Suprapubic skin (tissue), 4 donors: Measurements from ENCODE around the gene SKIC8. TPM values are rescaled to one million over a fixed set of nuclear protein-coding genes. Genes with fewer than 3 reads are reported as not detected.

Experiments
- DNase-seq, 2 donors: peaks; one replicate each; pipeline ENCODE4 v3.0.0-alpha.2; 2019; ENCODE audit warnings: low spot score in 2 of 2
- H3K27ac ChIP-seq: fragments of 200-600 bp; sonication (generic); one replicate; pipeline ENCODE4 v1.5.1; 2019
- H3K27me3 ChIP-seq: fragments of 200-600 bp; sonication (generic); one replicate; pipeline ENCODE4 v1.5.1; 2019
- H3K36me3 ChIP-seq: fragments of 200-600 bp; sonication (generic); one replicate; pipeline ENCODE4 v1.5.1; 2019
- H3K4me1 ChIP-seq: fragments of 200-600 bp; sonication (generic); one replicate; pipeline ENCODE4 v1.5.1; 2019
- H3K4me3 ChIP-seq: fragments of 200-600 bp; sonication (generic); one replicate; pipeline ENCODE4 v1.5.1; 2019; ENCODE audit warnings: mild to moderate bottlenecking
- H3K9me3 ChIP-seq: fragments of 200-600 bp; sonication (generic); one replicate; pipeline ENCODE4 v1.5.1; 2019
- EP300 ChIP-seq: sonication (generic); formaldehyde crosslinking; IDR thresholded peaks from one replicate; pipeline ENCODE4 v1.6.1; 2017; ENCODE audit warnings: antibody characterized with exemption
- POLR2A ChIP-seq, 2 donors: fragments of 450-650 bp; IDR thresholded peaks; one replicate each; pipeline ENCODE4 v1.6.1; 2017; ENCODE audit warnings: antibody characterized with exemption in 2 of 2, mild to moderate bottlenecking in 2 of 2, moderate library complexity in 2 of 2
- POLR2AphosphoS5 ChIP-seq, 3 donors: sonication (generic); formaldehyde crosslinking; IDR thresholded peaks; one replicate each; pipeline ENCODE4 v1.6.1; 2017; ENCODE audit warnings: antibody characterized with exemption in 3 of 3
- WGBS: methylation state at CpG from one replicate; pipeline ENCODE4 v1.1.5; 2018; 5-methylcytosine and 5-hydroxymethylcytosine counted together
- total RNA-seq, 4 donors: library from RNA; depleted of rRNA; stranded (reverse); fragments of >200 nt; gene quantifications; one replicate each; pipeline ENCODE4 v1.1.0, GENCODE V29; 2016
- TF ChIP-seq, protein P1 (sequence below), 2 donors: fragments of 200-600 bp in 1 of 2; fragments of 450-650 bp in 1 of 2; sonication (generic) in 1 of 2; IDR thresholded peaks; one replicate each; pipeline ENCODE4 v1.5.1; 2016 to 2019; ENCODE audit warnings: antibody characterized with exemption in 2 of 2, mild to moderate bottlenecking in 1 of 2, moderate library complexity in 1 of 2

Gene SKIC8
- total RNA-seq, 4 donors from 2014 or later = 42.9 to 69.9 (median 56.2) TPM

GRCh38 chr15:78284758-78285157 lies 14.7 kb downstream of the SKIC8 start:
- Histone ChIP-seq H3K9me3 (no peaks in the 10 kb centered on the region), H3K36me3 (peaks cover 91% of the 10 kb centered on the region), H3K27ac (no peak overlapping the region), H3K4me3 (no peak overlapping the region), H3K4me1 (no peaks in the 10 kb centered on the region), H3K27me3 (no peaks in the 10 kb centered on the region)
- TF ChIP-seq, protein P1, sequence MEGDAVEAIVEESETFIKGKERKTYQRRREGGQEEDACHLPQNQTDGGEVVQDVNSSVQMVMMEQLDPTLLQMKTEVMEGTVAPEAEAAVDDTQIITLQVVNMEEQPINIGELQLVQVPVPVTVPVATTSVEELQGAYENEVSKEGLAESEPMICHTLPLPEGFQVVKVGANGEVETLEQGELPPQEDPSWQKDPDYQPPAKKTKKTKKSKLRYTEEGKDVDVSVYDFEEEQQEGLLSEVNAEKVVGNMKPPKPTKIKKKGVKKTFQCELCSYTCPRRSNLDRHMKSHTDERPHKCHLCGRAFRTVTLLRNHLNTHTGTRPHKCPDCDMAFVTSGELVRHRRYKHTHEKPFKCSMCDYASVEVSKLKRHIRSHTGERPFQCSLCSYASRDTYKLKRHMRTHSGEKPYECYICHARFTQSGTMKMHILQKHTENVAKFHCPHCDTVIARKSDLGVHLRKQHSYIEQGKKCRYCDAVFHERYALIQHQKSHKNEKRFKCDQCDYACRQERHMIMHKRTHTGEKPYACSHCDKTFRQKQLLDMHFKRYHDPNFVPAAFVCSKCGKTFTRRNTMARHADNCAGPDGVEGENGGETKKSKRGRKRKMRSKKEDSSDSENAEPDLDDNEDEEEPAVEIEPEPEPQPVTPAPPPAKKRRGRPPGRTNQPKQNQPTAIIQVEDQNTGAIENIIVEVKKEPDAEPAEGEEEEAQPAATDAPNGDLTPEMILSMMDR (IDR thresholded peaks at IDR 0.05) = no peak
- DNase-seq = no peak
- WGBS = 91% methylated on average over 4 of the region's 4 CpGs

GRCh38 chr15:78282324-78282723 lies 17.1 kb downstream of the SKIC8 start:
- no peaks in the 10 kb centered on the region for H3K9me3 ChIP-seq
- no peaks in the 10 kb centered on the region for H3K27me3 ChIP-seq
- H3K4me3 ChIP-seq = no peak overlapping the region
- H3K27ac ChIP-seq = no peak overlapping the region
- peaks cover 86% of the 10 kb centered on the region for H3K36me3 ChIP-seq
- 84% methylated on average over 2 of the region's 2 CpGs for WGBS
- no peaks in the 10 kb centered on the region for H3K4me1 ChIP-seq
- DNase-seq = no peak
- TF ChIP-seq, protein P1 (IDR thresholded peaks at IDR 0.05) = no peak
- TF ChIP-seq EP300 (no peak), POLR2AphosphoS5 (IDR thresholded peaks at IDR 0.05) (no peak), POLR2A (IDR thresholded peaks at IDR 0.05) (no peak)

DNA sequence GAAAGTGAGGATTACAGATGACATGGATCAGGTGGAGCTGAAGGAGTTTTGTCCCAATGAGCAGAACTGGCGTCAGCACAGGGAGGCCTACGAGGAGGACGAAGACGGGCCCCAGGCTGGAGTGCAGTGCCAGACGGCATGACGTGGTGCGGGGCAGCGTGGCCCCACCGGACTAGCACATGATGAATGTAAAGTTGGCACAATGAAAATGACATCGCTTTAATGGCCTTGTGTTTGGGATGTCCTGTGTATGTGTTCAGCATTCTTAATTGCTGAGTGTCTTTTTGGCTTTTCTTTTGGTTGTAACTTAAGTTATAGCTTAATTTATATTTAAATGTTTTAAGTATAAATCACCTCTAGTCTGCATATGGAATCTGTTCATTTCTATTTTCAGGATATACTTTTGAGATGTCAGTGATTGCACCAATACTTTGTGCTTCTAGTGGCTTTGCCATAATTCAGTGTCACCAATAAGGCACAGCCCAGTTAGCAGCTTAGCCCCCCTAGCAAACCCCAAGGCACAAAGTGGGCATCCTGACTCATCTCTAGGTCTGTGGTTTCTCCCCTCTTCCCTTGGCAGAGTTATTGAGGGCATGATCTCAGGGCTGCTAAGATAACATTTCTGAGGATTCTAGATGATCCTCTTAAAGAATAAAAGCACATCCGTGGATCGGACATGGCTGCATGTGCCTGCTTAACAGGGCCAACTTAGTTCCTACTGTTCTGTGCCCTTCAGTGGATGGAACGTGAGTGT lies 18.9 kb downstream of the SKIC8 start:
- DNase-seq = no peak
- Histone ChIP-seq H3K27me3 (no peaks in the 10 kb centered on the region), H3K27ac (no peak overlapping the region), H3K9me3 (no peaks in the 10 kb centered on the region), H3K4me3 (no peak overlapping the region), H3K36me3 (peaks cover 71% of the 10 kb centered on the region), H3K4me1 (no peaks in the 10 kb centered on the region)
- no peak for TF ChIP-seq POLR2AphosphoS5 (IDR thresholded peaks at IDR 0.05)
- no peak for TF ChIP-seq POLR2A (IDR thresholded peaks at IDR 0.05)
- TF ChIP-seq, protein P1 (IDR thresholded peaks at IDR 0.05) = no peak
- TF ChIP-seq EP300 = no peak
- 88% methylated on average over 13 of the region's 13 CpGs for WGBS

- no peak overlapping the region for H3K4me3 ChIP-seq
- 72% methylated on average over 6 of the region's 6 CpGs for WGBS
- H3K27me3 ChIP-seq = no peaks in the 10 kb centered on the region
- H3K36me3 ChIP-seq = peaks cover 45% of the 10 kb centered on the region
- no peak for DNase-seq
- H3K27ac ChIP-seq = no peak overlapping the region
- no peak for TF ChIP-seq EP300
- TF ChIP-seq, protein P1 (IDR thresholded peaks at IDR 0.05) = no peak
- no peak for TF ChIP-seq POLR2A (IDR thresholded peaks at IDR 0.05)
- TF ChIP-seq POLR2AphosphoS5 (IDR thresholded peaks at IDR 0.05) = no peak
- H3K4me1 ChIP-seq = no peaks in the 10 kb centered on the region
- no peaks in the 10 kb centered on the region for H3K9me3 ChIP-seq
Measured at GRCh38 chr15:78276064-78276943, 23.1 kb downstream of the SKIC8 start.

DNA sequence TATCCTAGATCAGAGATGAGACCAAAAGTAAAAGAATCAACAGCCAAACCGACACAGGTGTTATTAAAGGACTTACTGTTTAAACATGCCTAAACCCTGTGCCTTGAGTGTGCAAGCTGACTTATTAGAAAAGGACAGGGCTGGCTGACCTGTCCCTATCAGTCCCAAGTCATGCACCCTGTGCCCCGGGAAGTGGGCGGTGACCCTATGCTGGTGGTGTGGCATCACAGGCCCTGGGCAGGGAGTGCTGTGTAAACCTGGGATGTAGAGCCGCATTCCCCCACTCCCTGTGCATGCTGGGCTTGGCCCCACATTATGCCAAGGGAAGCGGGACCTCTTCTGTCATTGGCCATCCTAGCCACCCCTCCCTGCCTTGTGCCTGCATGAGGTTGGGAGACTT lies 24.4 kb downstream of the SKIC8 start:
- Histone ChIP-seq H3K36me3 (peaks cover 34% of the 10 kb centered on the region), H3K27ac (no peak overlapping the region), H3K27me3 (no peaks in the 10 kb centered on the region), H3K9me3 (no peaks in the 10 kb centered on the region), H3K4me1 (no peaks in the 10 kb centered on the region), H3K4me3 (no peak overlapping the region)
- TF ChIP-seq, protein P1 (IDR thresholded peaks at IDR 0.05) = no peak
- TF ChIP-seq EP300 = no peak
- TF ChIP-seq POLR2A (IDR thresholded peaks at IDR 0.05) = no peak
- TF ChIP-seq POLR2AphosphoS5 (IDR thresholded peaks at IDR 0.05) = no peak
- 100% methylated on average over 5 of the region's 5 CpGs for WGBS
- no peak for DNase-seq
